Cortex of kidney (tissue), 1 donor: Measurements from ENCODE around the gene RFX1.

Experiments used
- DNase-seq: peaks from one replicate; lab custom pipeline; 2025; lab: John Stamatoyannopoulos, UW

The RFX1 gene

DNA sequence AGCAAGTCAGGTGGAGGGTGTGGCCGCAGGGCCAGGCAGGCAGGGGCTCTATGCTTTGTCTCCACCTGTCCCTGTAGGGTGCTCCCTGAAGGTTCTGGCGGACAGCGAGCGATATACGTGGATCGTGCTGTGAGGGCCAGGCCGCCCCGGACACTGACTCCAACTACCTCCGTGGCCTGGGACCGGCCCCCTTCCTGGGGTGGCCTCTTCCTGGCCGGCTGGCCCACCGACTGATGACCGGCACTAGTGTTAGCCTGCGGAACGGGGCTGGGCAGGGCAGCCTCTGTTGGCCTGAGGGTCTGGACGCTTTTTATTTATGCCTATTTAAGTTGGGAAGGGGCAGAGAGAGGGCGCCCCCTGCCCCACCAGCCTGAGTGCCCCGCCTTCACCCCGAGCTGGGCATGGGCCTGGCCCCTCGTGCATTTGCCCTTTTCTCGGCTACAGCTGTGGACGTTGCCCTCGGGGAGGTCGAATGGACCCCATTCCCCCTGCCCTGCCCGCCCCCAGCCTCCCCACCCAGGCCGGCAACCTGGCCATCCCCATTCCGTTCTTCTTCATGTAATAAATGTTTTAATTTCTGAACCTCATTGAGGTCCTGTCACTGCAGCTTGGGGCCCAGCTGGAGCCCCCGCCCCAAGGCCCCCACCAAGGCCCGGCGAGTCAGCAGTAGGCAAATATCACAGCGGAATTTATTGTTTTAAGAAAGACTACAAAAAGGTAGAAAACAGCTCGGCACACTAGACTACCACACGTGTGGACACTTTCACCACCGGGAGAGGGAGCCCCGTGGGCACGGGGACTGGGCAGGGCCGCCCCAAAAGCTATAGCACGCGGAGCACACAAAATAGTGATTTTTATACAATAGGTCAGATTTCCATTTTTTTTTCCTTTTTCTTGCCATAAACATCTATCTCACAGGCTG lies 45.0 kb downstream of the RFX1 start:
- DNase-seq: no peak

DNA sequence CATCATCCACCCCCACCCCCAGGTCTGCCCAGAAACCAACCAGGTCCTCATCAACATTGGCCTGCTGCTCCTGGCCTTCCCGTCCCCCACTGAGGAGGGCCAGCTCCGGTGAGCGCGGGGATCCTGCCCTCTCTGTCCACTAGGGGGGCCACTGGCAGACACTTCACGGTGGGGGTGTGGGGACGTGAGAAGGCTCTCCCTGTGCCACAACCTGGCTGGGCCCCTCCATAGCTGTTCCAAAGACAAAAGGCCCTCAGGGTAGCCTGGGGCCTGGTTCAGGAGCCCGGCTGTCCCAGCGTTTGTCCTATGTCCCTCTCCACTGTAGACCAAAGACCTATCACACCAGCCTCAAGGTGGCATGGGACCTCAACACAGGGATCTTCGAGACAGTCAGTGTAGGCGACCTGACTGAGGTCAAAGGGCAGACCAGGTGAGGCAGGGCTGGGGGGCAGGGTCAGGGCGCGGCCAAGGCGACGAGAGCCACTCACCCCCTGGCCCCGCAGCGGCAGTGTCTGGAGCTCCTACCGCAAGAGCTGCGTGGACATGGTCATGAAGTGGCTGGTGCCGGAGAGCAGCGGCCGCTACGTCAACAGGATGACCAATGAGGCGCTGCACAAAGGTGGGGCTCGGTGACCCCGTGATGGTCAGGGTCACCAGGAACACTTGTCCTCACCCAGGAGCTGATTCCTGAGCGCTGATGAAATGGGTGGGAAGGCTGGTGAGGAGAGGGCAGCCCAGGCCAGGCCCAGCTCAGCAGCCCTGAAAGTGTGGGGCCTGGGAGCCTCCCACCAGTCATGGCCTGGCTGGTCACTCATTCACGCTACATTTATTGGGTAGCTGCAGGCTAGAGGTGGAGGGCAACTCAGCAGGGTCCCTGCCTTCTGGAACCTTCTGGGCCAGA lies 45.9 kb downstream of the RFX1 start:
- DNase-seq: no peak

GRCh38 chr19:13959141-13959961 lies 46.8 kb downstream of the RFX1 start:
- no peak for DNase-seq

DNA sequence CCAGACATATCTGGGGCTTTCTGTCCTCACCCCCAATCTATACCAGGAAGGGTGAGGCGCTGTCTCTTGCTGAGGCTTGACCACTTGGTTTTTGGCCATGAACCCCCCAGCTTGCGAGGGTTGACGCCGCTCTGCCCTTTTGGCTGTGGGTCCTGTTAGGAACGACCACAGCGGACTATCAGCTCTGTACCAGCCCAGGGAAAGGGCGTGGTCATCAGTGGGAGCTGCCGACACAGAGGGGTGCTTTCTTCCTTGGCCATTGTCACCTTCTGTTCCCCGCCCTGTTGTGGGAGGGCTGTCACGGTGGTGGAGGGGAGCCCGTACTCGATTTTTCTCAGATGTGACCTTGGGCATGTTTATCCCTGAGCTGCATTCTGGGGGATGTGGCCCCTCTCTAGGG lies 48.1 kb downstream of the RFX1 start:
- no peak for DNase-seq

DNA sequence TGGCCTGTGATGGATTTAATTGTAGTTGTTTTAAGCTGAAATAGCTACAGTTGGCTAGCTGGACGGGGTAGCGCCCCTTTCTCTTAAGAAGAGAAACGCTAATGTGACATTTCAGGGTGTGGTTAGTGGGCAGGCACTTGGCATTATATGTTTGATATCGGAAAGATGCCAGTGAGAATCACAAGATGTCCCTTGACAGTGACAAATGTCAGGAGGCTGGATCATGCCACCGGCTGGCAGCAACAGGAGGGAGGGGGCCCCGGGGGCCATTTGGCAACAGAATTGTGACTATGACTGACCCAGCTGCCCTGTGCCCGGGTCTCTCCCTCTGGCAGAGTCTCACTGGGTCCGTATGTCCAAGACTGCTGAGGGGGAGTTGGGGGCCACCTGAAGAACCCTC lies 49.1 kb downstream of the RFX1 start:
- DNase-seq: no peak

GRCh38 chr19:13956365-13956744 lies 49.8 kb downstream of the RFX1 start:
- no peak for DNase-seq

DNA sequence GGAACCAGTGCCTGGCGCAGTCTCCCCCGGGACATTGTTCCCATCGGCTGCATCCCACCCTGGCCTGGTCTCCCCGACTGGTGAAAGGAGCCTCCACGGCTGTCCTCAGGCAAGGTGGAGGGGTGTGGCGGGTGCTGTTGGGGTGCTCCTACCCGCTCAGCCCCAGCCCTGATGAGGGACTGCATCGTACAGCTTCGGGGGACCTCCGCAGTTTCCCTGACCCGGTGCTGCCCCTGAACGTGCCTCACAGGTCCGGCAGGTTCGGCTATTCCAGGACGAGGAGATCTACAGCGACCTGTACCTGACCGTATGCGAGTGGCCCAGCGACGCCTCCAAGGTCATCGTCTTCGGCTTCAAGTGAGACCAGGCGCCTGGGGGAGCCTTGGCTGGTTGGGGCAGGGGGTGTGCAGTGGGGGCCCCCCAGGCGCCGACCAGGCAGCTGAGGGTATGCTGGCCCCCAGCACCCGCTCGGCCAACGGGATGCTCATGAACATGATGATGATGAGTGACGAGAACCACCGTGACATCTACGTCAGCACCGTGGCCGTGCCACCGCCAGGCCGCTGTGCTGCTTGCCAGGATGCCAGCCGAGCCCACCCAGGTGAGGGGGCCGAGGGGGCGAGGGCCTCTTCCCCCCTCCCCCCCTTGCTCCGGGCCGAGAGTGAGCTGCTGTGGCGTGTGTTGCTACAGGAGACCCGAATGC lies 50.3 kb downstream of the RFX1 start:
- no peak for DNase-seq

- no peak for DNase-seq
These were observed 51.9 kb downstream of the RFX1 start for GRCh38 chr19:13954185-13954584.

- no peak for DNase-seq
These were observed 53.1 kb downstream of the RFX1 start for GRCh38 chr19:13952931-13953531.

GRCh38 chr19:13952154-13952930 lies 53.8 kb downstream of the RFX1 start, which contains the start of gene DCAF15:
Gene DCAF15, plus strand, starts transcription at chr19:13952509. Its CDS starts 4 bp downstream, at chr19:13952513.
- peak; percentile 68 for DNase-seq

GRCh38 chr19:13951799-13952153 lies 54.3 kb downstream of the RFX1 start:
- DNase-seq: no peak

DNA sequence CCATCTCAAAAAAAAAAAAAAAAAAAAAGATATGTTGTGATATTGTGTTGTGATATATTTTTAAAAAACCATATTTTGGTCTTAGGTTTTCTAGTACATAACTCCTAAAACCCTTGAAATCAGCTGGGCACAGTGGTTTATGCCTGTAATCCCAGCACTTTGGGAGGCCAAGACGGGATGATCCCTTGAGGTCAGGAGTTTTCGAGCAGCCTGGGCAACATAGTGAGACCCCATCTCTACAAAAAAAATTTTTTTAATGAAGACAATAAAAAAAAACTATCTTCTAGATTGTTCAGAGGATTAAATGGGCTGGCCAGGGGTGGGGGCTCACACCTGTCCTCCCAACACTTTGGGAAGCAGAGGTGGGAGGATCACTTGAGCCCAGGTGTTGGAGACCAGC lies 55.1 kb downstream of the RFX1 start:
- DNase-seq: no peak

DNA sequence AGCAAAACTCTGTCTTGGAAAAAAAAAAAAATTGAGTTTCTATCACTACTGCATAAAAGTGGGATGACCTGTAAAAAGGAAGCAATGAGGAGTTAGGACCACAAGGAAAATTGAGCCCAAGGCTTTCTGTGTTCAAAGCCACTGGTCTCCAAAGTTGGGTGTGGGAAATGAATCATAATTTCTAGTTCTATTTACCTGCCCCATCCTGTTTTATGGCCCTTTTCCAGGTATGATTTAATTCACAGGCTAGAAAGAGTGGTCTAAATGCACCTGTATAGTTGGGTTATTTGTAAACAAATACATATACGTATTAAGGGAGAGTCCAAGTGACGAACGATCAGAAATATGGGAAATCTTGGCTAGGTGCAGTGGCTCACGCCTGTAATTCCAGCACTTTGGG lies 59.7 kb downstream of the RFX1 start:
- DNase-seq: no peak

DNA sequence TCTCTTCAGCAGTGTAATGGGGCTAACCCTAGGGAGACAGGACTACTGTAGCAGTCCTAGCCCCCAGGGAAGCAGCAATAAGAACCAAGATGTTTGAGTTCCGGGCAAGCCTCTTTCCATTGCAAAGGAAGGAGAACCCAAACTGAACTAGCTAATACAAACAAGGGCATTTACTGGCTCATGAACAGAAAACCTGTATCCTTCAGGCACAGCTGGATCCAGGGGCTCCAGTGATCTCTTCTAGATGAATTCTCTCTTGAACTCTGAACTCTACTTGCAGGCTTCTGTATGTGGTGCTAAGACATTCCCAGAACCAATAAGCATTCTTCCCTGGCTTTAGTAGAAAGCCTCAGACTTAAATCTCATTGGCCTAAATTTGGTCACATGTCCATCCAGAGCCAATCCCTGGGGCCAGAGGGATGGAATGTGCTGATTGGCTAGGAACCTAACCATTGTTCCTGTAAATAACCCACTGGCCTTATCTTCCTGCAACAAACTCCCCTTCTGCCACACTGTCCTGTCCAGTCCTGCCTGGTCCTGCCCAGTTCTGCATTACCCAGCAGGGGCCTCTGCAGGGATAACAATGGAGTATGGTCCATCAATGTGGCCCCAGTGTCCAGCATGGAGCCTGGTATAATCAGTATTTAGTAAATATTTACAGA lies 64.0 kb downstream of the RFX1 start:
- DNase-seq: no peak

- DNase-seq: no peak
These were observed 67.6 kb downstream of the RFX1 start, which contains the start of gene PODNL1 for GRCh38 chr19:13938301-13939064. Gene PODNL1, minus strand, starts transcription at chr19:13938417. Its CDS starts 236 bp downstream, at chr19:13938181.

- DNase-seq: no peak
These were observed 68.4 kb downstream of the RFX1 start for GRCh38 chr19:13937479-13938300.

DNA sequence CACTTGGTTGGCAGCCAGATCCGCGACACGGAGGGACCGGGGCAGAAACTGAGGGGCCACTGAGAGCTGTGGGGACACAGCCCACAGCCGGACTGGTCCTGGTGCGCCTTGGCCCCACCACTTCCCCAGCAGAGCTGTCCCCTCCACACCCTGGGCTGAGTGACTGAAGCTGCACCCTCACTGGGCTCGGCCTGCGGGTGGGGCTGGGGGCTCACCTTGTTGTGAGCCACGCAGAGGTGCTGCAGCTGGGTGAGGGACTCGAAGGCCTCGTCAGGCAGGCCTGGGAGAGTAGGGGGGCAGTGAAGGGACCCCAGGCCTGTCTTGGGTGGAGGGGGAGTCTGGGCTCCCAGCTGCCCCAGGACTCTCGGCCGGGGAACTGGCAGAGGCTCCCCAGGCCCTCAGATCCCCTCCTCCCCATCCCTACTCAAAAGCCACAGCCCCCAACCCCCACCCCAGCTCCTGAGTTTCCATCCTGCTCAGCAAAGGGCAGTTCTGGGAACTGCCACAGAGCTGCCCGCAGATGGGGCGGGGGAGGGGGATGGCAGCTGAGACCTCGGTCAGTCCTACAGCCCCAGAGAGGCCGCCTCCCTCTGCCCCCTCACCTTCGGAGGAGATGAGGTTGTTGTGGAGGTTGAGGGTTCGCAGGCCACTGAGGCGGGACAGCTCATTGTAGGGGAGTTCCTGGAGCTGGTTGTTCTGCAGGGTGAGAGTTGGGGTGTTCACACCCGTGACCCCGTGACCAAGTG lies 70.2 kb downstream of the RFX1 start:
- no peak for DNase-seq
